GM19455 (cell line): ENCODE measurements around the gene PTBP3.
"Not testable (repeated sequence)": the region's sequence is repeated elsewhere in the genome, so short reads cannot be mapped to it uniquely, and the experiment has no call there.

Experiments used
- ATAC-seq: cut with Tn5 transposase; IDR thresholded peaks from one replicate; pipeline ENCODE4 v1.9.1; 2021; ENCODE audit not compliant: unreplicated experiment

PTBP3 gene

GRCh38 chr9:112325127-112325526 lies 8.3 kb downstream of the PTBP3 start:
- no peak for ATAC-seq

- ATAC-seq: no peak
Observed at GRCh38 chr9:112323378-112323854, 10.0 kb downstream of the PTBP3 start.

- no peak for ATAC-seq
Observed at GRCh38 chr9:112322701-112323377, 10.6 kb downstream of the PTBP3 start.

GRCh38 chr9:112316258-112316943 lies 17.0 kb downstream of the PTBP3 start:
- no peak for ATAC-seq

- ATAC-seq: no peak
Observed at GRCh38 chr9:112315331-112316257, 17.8 kb downstream of the PTBP3 start.

- ATAC-seq: no peak
Observed at GRCh38 chr9:112312139-112312538, 21.3 kb downstream of the PTBP3 start.

GRCh38 chr9:112311497-112311896 lies 21.9 kb downstream of the PTBP3 start:
- no peak for ATAC-seq

GRCh38 chr9:112310826-112311225 lies 22.6 kb downstream of the PTBP3 start:
- no peak for ATAC-seq

GRCh38 chr9:112308588-112308987 lies 24.8 kb downstream of the PTBP3 start:
- ATAC-seq: no peak

GRCh38 chr9:112301420-112301819 lies 32.0 kb downstream of the PTBP3 start:
- no peak for ATAC-seq

- ATAC-seq: no peak
Observed at GRCh38 chr9:112299514-112299913, 33.9 kb downstream of the PTBP3 start.

GRCh38 chr9:112296929-112297328 lies 36.5 kb downstream of the PTBP3 start:
- no peak for ATAC-seq

- ATAC-seq: no peak
Observed at GRCh38 chr9:112295174-112295573, 38.2 kb downstream of the PTBP3 start.

GRCh38 chr9:112288029-112288428 lies 45.4 kb downstream of the PTBP3 start:
- ATAC-seq: no peak

GRCh38 chr9:112286926-112287325 lies 46.5 kb downstream of the PTBP3 start:
- ATAC-seq: no peak

- no peak for ATAC-seq
Observed at GRCh38 chr9:112285056-112285455, 48.4 kb downstream of the PTBP3 start.

GRCh38 chr9:112283582-112284253 lies 49.7 kb downstream of the PTBP3 start:
- no peak for ATAC-seq

- not testable (repeated sequence) for ATAC-seq
Observed at GRCh38 chr9:112282841-112283240, 50.6 kb downstream of the PTBP3 start.

GRCh38 chr9:112280904-112281303 lies 52.5 kb downstream of the PTBP3 start:
- no peak for ATAC-seq

- no peak for ATAC-seq
Observed at GRCh38 chr9:112279501-112279900, 53.9 kb downstream of the PTBP3 start.

- no peak for ATAC-seq
Observed at GRCh38 chr9:112278152-112278551, 55.3 kb downstream of the PTBP3 start.
